Right cardiac atrium (tissue), 5 donors: ENCODE results near the gene WDR91. TPM values are rescaled to one million over a fixed set of nuclear protein-coding genes. Genes with fewer than 3 reads are reported as not detected.
A peak's percentile ranks its signal among the peaks of the same experiment; 100 is the strongest.

ENCODE experiments used
- ATAC-seq, 2 donors: fragments of 200-7000 bp; cut with Tn5 transposase; one replicate each; pipeline versions ENCODE4 v1.8.0 to v1.9.1; 2020; ENCODE audit warnings: moderate library complexity in 2 of 2, mild to moderate bottlenecking in 1 of 2
- DNase-seq, 3 donors: peaks; one replicate each; pipeline ENCODE4 v3.0.0-alpha.2; 2020
- H3K27ac ChIP-seq: one replicate; pipeline ENCODE4 v1.5.1; 2013; ENCODE audit warnings: mild to moderate bottlenecking, low read length, control low read depth, moderate library complexity
- H3K27me3 ChIP-seq: one replicate; pipeline ENCODE4 v1.6.1; 2013; ENCODE audit not compliant: control insufficient read depth, insufficient read depth
- H3K4me1 ChIP-seq: one replicate; pipeline ENCODE4 v1.6.1; 2013; ENCODE audit warnings: low read length; ENCODE audit not compliant: control insufficient read depth, insufficient read depth
- H3K4me3 ChIP-seq: one replicate; pipeline ENCODE4 v1.5.1; 2013; ENCODE audit warnings: low read length, control low read depth
- H3K9me3 ChIP-seq: one replicate; pipeline ENCODE4 v1.6.1; 2013; ENCODE audit warnings: low read length; ENCODE audit not compliant: control insufficient read depth
- WGBS: extraction: QIAGEN DNeasy Blood & Tissue Kit; methylation state at CpG from one replicate; pipeline ENCODE4 v1.1.7; 2013; 5-methylcytosine and 5-hydroxymethylcytosine counted together
- intact Hi-C, 4 donors: fragments of 100-400 bp; cut with DNase I; formaldehyde crosslinking; loops; one replicate each; pipeline versions ENCODE4 v1.11.0 to v1.14.0; 2022 to 2023
- polyA plus RNA-seq: library from polyadenylated mRNA; stranded (reverse); fragments of 200-250 nt; gene quantifications from one replicate; pipeline ENCODE4 v1.2.3, GENCODE V29; 2013
- total RNA-seq, 4 donors: library from RNA; stranded (reverse); fragmentation: NEBNext Ultra II Directional; extraction: Animal tissue kit (Norgen Biotek cat#: 25700); gene quantifications; one replicate each; pipeline ENCODE4 v1.2.1, GENCODE V29; 2021
- donor health status: healthy with polysubstance abuse.
- donor health status: DM: no; HTN: yes; CAD: no.
- donor health status: DM: no; HTN: no; CAD: no.
- donor health status: DM: no; HTN: yes; CAD: no; lungs with severe emphysema.
- donor health status: DM: yes; HTN: yes; CAD: no.

WDR91 gene
- total and polyA plus RNA-seq, 5 donors: 4.0 to 11.1 (median 8.7) TPM

GRCh38 chr7:135208102-135208793, 3.1 kb downstream of the WDR91 start:
- H3K9me3 ChIP-seq: no peaks in the 10 kb centered on the region
- no peak overlapping the region for H3K27ac ChIP-seq
- H3K4me1 ChIP-seq: peaks cover 5% of the 10 kb centered on the region
- H3K4me3 ChIP-seq: no peak overlapping the region
- intact Hi-C loops: no loop called here
- ATAC-seq: no peak
- H3K27me3 ChIP-seq: no peaks in the 10 kb centered on the region
- peak in 1 of 3 donors; percentile 31 for DNase-seq
- WGBS: 85% methylated on average over 6 of the region's 6 CpGs

GRCh38 chr7:135207406-135208101, 3.8 kb downstream of the WDR91 start:
- no peak overlapping the region for H3K27ac ChIP-seq
- WGBS: 86% methylated on average over 8 of the region's 8 CpGs
- peaks cover 5% of the 10 kb centered on the region for H3K4me1 ChIP-seq
- DNase-seq (no peak), ATAC-seq (no peak)
- H3K4me3 ChIP-seq: no peak overlapping the region
- H3K27me3 ChIP-seq: no peaks in the 10 kb centered on the region
- intact Hi-C loops: no loop called here
- H3K9me3 ChIP-seq: no peaks in the 10 kb centered on the region

- Histone ChIP-seq H3K4me1 (peaks cover 5% of the 10 kb centered on the region), H3K27me3 (no peaks in the 10 kb centered on the region), H3K9me3 (no peaks in the 10 kb centered on the region), H3K27ac (no peak overlapping the region), H3K4me3 (no peak overlapping the region)
- ATAC-seq (no peak), DNase-seq (no peak)
- WGBS: 90% methylated on average over 7 of the region's 7 CpGs
- intact Hi-C loops: no loop called here
Measured at GRCh38 chr7:135206941-135207391, 4.4 kb downstream of the WDR91 start.

GRCh38 chr7:135205850-135206249, 5.5 kb downstream of the WDR91 start:
- H3K9me3 ChIP-seq: no peaks in the 10 kb centered on the region
- ATAC-seq (no peak), DNase-seq (no peak)
- no peak overlapping the region for H3K27ac ChIP-seq
- 94% methylated on average over 8 of the region's 8 CpGs for WGBS
- intact Hi-C loops: no loop called here
- no peaks in the 10 kb centered on the region for H3K27me3 ChIP-seq
- no peak overlapping the region for H3K4me3 ChIP-seq
- peaks cover 5% of the 10 kb centered on the region for H3K4me1 ChIP-seq

GRCh38 chr7:135204876-135205275, 6.5 kb downstream of the WDR91 start:
- peaks cover 2% of the 10 kb centered on the region for H3K4me1 ChIP-seq
- ATAC-seq (no peak), DNase-seq (no peak)
- no peak overlapping the region for H3K4me3 ChIP-seq
- 94% methylated on average over 5 of the region's 5 CpGs for WGBS
- intact Hi-C loops: no loop called here
- no peaks in the 10 kb centered on the region for H3K27me3 ChIP-seq
- no peaks in the 10 kb centered on the region for H3K9me3 ChIP-seq
- no peak overlapping the region for H3K27ac ChIP-seq

GRCh38 chr7:135204341-135204749, 7.0 kb downstream of the WDR91 start:
- ATAC-seq (peak; percentile 51 to 92), DNase-seq (peak in 2 of 3 donors; percentile 33 to 63)
- intact Hi-C loops: no loop called here
- 72% methylated on average over 6 of the region's 6 CpGs for WGBS
- Histone ChIP-seq H3K27ac (no peak overlapping the region), H3K4me1 (no peaks in the 10 kb centered on the region), H3K4me3 (no peak overlapping the region), H3K9me3 (no peaks in the 10 kb centered on the region), H3K27me3 (no peaks in the 10 kb centered on the region)

- Histone ChIP-seq H3K27ac (no peak overlapping the region), H3K27me3 (no peaks in the 10 kb centered on the region), H3K9me3 (no peaks in the 10 kb centered on the region), H3K4me1 (no peaks in the 10 kb centered on the region), H3K4me3 (no peak overlapping the region)
- no peak for ATAC-seq
- intact Hi-C loops: no loop called here
- no peak for DNase-seq
- WGBS: 77% methylated on average over 2 of the region's 2 CpGs
Measured at GRCh38 chr7:135201350-135201749, 10.0 kb downstream of the WDR91 start.

- DNase-seq (no peak), ATAC-seq (no peak)
- Histone ChIP-seq H3K27me3 (no peaks in the 10 kb centered on the region), H3K4me1 (no peaks in the 10 kb centered on the region), H3K27ac (no peak overlapping the region), H3K9me3 (no peaks in the 10 kb centered on the region), H3K4me3 (no peak overlapping the region)
- intact Hi-C loops: no loop called here
- 54% methylated on average over 3 of the region's 3 CpGs for WGBS
Measured at GRCh38 chr7:135200821-135201331, 10.4 kb downstream of the WDR91 start.

- no peak for ATAC-seq
- no peak for DNase-seq
- WGBS: 92% methylated on average over 4 of the region's 4 CpGs
- H3K9me3 ChIP-seq: no peaks in the 10 kb centered on the region
- H3K27ac ChIP-seq: no peak overlapping the region
- H3K4me1 ChIP-seq: no peaks in the 10 kb centered on the region
- H3K27me3 ChIP-seq: no peaks in the 10 kb centered on the region
- H3K4me3 ChIP-seq: no peak overlapping the region
- intact Hi-C loops: no loop called here
Measured at GRCh38 chr7:135199439-135199838, 11.9 kb downstream of the WDR91 start.

- no peak for ATAC-seq
- intact Hi-C loops: no loop called here
Measured at GRCh38 chr7:135197906-135198655, 13.2 kb downstream of the WDR91 start.

GRCh38 chr7:135197343-135197742, 14.0 kb downstream of the WDR91 start:
- Histone ChIP-seq H3K27me3 (no peaks in the 10 kb centered on the region), H3K4me1 (no peaks in the 10 kb centered on the region), H3K27ac (no peak overlapping the region), H3K9me3 (no peaks in the 10 kb centered on the region), H3K4me3 (no peak overlapping the region)
- intact Hi-C loops: no loop called here
- no peak for ATAC-seq
- no peak for DNase-seq
- WGBS: 95% methylated on average over 2 of the region's 2 CpGs

More at GRCh38 chr7:135197906-135198655, 13.2 kb downstream of the WDR91 start:
- Histone ChIP-seq H3K4me1 (no peaks in the 10 kb centered on the region), H3K4me3 (no peak overlapping the region), H3K9me3 (no peaks in the 10 kb centered on the region), H3K27me3 (no peaks in the 10 kb centered on the region), H3K27ac (no peak overlapping the region)
- DNase-seq: no peak
- 94% methylated on average over 15 of the region's 15 CpGs for WGBS
